A673 (cell line): Measurements from ENCODE around the gene C3orf22. TPM values are rescaled to one million over a fixed set of nuclear protein-coding genes. Genes with fewer than 3 reads are reported as not detected.

Experiments used
- BruUV-seq: library from RNA; stranded (reverse); fragments of 400-500 nt; replicated peaks from 2 replicates; lab custom pipeline; 2021; lab: Mats Ljungman, UMichigan
- CTCF ChIA-PET: fragments of 300-600 bp; sonication (Branson Sonifier 250); formaldehyde crosslinking; loops from one replicate; lab custom pipeline; 2022; ENCODE audit warnings: antibody characterized with exemption; lab: Charles Lee
- POLR2A ChIA-PET: fragments of 300-600 bp; sonication (Branson Sonifier 250); formaldehyde crosslinking; loops from one replicate; lab custom pipeline; 2022; ENCODE audit warnings: antibody characterized with exemption; ENCODE audit not compliant: low non-redundant PET; lab: Charles Lee
- DNase-seq: peaks from one replicate; pipeline ENCODE4 v3.0.0-alpha.2; 2015; ENCODE audit warnings: low spot score
- H3K27ac ChIP-seq: fragments of 200-600 bp; sonication (generic); 2 replicates; pipeline ENCODE4 v1.5.1; 2016; ENCODE audit warnings: mixed run types, low read depth, mild to moderate bottlenecking, mixed read lengths, antibody characterized with exemption, low read length; ENCODE audit not compliant: poor library complexity, severe bottlenecking
- H3K27me3 ChIP-seq: fragments of 200-600 bp; sonication (generic); replicated peaks from 2 replicates; pipeline ENCODE4 v1.6.1; 2017; ENCODE audit warnings: mixed run types, low read depth, mild to moderate bottlenecking, mixed read lengths, antibody characterized with exemption, low read length; ENCODE audit not compliant: insufficient read depth, poor library complexity
- H3K36me3 ChIP-seq: fragments of 200-600 bp; sonication (generic); 2 replicates; pipeline ENCODE4 v1.6.1; 2016; ENCODE audit warnings: mixed run types, mild to moderate bottlenecking, mixed read lengths, antibody characterized with exemption, low read length; ENCODE audit not compliant: insufficient read depth, poor library complexity, severe bottlenecking
- H3K4me1 ChIP-seq: fragments of 200-600 bp; sonication (generic); 2 replicates; pipeline ENCODE4 v1.6.1; 2017; ENCODE audit warnings: mixed run types, mild to moderate bottlenecking, mixed read lengths, antibody characterized with exemption, low read length; ENCODE audit not compliant: insufficient read depth, poor library complexity, severe bottlenecking
- H3K4me3 ChIP-seq: fragments of 200-600 bp; sonication (generic); 2 replicates; pipeline ENCODE4 v1.5.1; 2016; ENCODE audit warnings: low read depth, mixed run types, mild to moderate bottlenecking, mixed read lengths, low read length; ENCODE audit not compliant: poor library complexity, severe bottlenecking
- H3K9me3 ChIP-seq: fragments of 200-600 bp; sonication (generic); 2 replicates; pipeline ENCODE4 v1.6.1; 2016; ENCODE audit warnings: mixed run types, low read depth, mild to moderate bottlenecking, mixed read lengths, antibody characterized with exemption, low read length; ENCODE audit not compliant: poor library complexity, severe bottlenecking
- CTCF ChIP-seq: fragments of 300-800, 200-600 bp; sonication (generic); conservative IDR thresholded peaks from 2 replicates; pipeline ENCODE4 v1.5.1; 2017; ENCODE audit warnings: low read depth, mild to moderate bottlenecking, antibody characterized with exemption, low read length, moderate library complexity, mixed read lengths
- EZH2 ChIP-seq: fragments of 200-600 bp; sonication (generic); IDR thresholded peaks from 2 replicates; pipeline ENCODE4 v1.6.1; 2017; ENCODE audit warnings: borderline replicate concordance, low read depth, mild to moderate bottlenecking, mixed read lengths, antibody characterized with exemption, low read length; ENCODE audit not compliant: poor library complexity, severe bottlenecking
- intact Hi-C: fragments of 100-400 bp; cut with micrococcal nuclease; formaldehyde crosslinking; loops from one replicate; pipeline ENCODE4 v1.10.0; 2022; ENCODE audit not compliant: unreplicated experiment
- total RNA-seq: library from RNA; stranded (reverse); gene quantifications from 2 replicates; pipeline ENCODE4 v1.2.3, GENCODE V29; 2021

The C3orf22 gene
- total RNA-seq, 1 experiment from 2014 or later: not detected

GRCh38 chr3:126542340-126543241, 16.1 kb downstream of the C3orf22 start:
- Histone ChIP-seq H3K27me3 (no peaks in the 10 kb centered on the region), H3K4me3 (no peak overlapping the region), H3K9me3 (no peaks in the 10 kb centered on the region), H3K27ac (no peak overlapping the region), H3K36me3 (no peaks in the 10 kb centered on the region), H3K4me1 (peaks cover 7% of the 10 kb centered on the region)
- POLR2A ChIA-PET: no interaction called here
- CTCF ChIA-PET: no interaction called here
- no peak for TF ChIP-seq EZH2
- no peak for TF ChIP-seq CTCF
- BruUV-seq: no TSS peak
- DNase-seq: no peak
- intact Hi-C loops: no loop called here

- peaks cover 7% of the 10 kb centered on the region for H3K4me1 ChIP-seq
- H3K27ac ChIP-seq: no peak overlapping the region
- CTCF ChIA-PET: no interaction called here
- no TSS peak for BruUV-seq
- TF ChIP-seq EZH2: no peak
- TF ChIP-seq CTCF: no peak
- no peaks in the 10 kb centered on the region for H3K36me3 ChIP-seq
- H3K4me3 ChIP-seq: no peak overlapping the region
- no peaks in the 10 kb centered on the region for H3K9me3 ChIP-seq
- intact Hi-C loops: no loop called here
- H3K27me3 ChIP-seq: no peaks in the 10 kb centered on the region
- DNase-seq: no peak
- POLR2A ChIA-PET: no interaction called here
Measured at GRCh38 chr3:126541628-126542339, 16.9 kb downstream of the C3orf22 start.

GRCh38 chr3:126540951-126541627, 17.6 kb downstream of the C3orf22 start:
- DNase-seq: no peak
- intact Hi-C loops: no loop called here
- Histone ChIP-seq H3K27me3 (no peaks in the 10 kb centered on the region), H3K36me3 (no peaks in the 10 kb centered on the region), H3K27ac (no peak overlapping the region), H3K4me1 (peaks cover 7% of the 10 kb centered on the region), H3K4me3 (no peak overlapping the region), H3K9me3 (no peaks in the 10 kb centered on the region)
- BruUV-seq: no TSS peak
- no peak for TF ChIP-seq CTCF
- TF ChIP-seq EZH2: no peak
- ChIA-PET POLR2A (no interaction called here), CTCF (no interaction called here)
